T-helper 17 cell (primary cell): ENCODE data around the gene FNDC10. TPM values are rescaled to one million over a fixed set of nuclear protein-coding genes. Genes with fewer than 3 reads are reported as not detected.
"Not testable (repeated sequence)": the region's sequence is repeated elsewhere in the genome, so short reads cannot be mapped to it uniquely, and the experiment has no call there.

Source experiments
- ATAC-seq: fragments of 150-1000 bp; cut with Tn5 transposase; 2 replicates; pipeline ENCODE4 v1.10.0; 2021; ENCODE audit warnings: mild to moderate bottlenecking, moderate library complexity
- DNase-seq, 3 donors: peaks; one replicate each; pipeline versions ENCODE4 v3.0.0 to v3.0.0-alpha.2; 2020 to 2021
- H3K9me3 ChIP-seq: one replicate; pipeline ENCODE4 v1.7.0; 2013; ENCODE audit warnings: low read length, mild to moderate bottlenecking; ENCODE audit not compliant: control insufficient read depth, poor library complexity, severe bottlenecking
- H3K27ac Mint-ChIP-seq: one replicate; pipeline ENCODE4 v1.8.0; 2022; ENCODE audit warnings: mild to moderate bottlenecking, moderate library complexity, mixed read lengths
- H3K27me3 Mint-ChIP-seq: one replicate; pipeline ENCODE4 v1.8.0; 2022; ENCODE audit warnings: mixed read lengths
- H3K36me3 Mint-ChIP-seq: one replicate; pipeline ENCODE4 v1.8.0; 2022; ENCODE audit warnings: low read depth, mixed read lengths
- H3K4me1 Mint-ChIP-seq: one replicate; pipeline ENCODE4 v1.8.0; 2022; ENCODE audit warnings: mild to moderate bottlenecking, mixed read lengths
- H3K4me3 Mint-ChIP-seq: one replicate; pipeline ENCODE4 v1.8.0; 2022; ENCODE audit warnings: mild to moderate bottlenecking, moderate library complexity, mixed read lengths
- total RNA-seq, 4 donors: library from RNA in 2 of 4; stranded (reverse) in 2 of 4; gene quantifications; one replicate each; pipeline ENCODE4 v1.2.3 and lab custom pipeline; 2022 to 2026

The FNDC10 gene
- total RNA-seq, 2 donors from 2014 or later: 3.3 to 3.4 TPM

DNA sequence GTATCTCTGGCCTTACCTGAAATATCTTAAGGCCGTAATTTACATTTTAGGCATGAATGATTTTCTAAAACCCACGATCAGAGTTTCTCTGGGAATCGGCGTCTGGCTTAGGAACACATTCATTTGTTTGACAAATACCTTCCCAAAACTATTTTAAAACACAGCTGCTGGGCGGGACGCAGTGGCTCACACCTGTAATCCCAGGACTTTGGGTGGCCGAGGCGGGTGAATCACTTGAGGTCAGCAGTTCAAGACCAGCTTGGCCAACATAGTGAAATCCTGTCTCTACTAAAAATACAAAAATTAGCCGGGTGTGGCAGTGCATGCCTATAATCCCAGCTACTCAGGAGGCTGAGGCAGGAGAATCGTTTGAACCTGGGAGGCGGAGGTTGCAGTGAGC is 43.0 kb downstream of the FNDC10 start:
- DNase-seq, H3K36me3 Mint-ChIP-seq, H3K27me3 Mint-ChIP-seq, ATAC-seq, H3K4me3 Mint-ChIP-seq, H3K27ac Mint-ChIP-seq, H3K9me3 ChIP-seq, H3K4me1 Mint-ChIP-seq: not testable (repeated sequence)

DNA sequence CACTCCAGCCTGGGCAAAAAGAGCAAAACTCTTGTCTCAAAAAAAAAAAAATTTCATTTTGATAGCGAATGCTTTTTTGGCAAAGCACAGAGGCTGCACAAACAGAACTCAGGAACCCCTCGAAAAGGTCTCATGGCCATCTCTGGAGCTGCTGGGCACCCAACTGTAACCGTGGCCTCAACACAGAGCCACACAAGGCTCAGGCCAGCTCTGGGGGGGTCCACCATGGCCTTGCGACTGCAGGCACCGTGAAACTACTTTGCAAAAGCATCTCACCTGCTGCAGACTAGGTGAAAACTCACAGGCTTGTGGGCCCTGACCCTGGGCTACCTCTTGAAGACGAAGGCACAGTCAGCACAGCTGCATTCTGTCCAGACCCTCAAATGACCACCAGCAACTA is 43.4 kb downstream of the FNDC10 start:
- no peaks in the 10 kb centered on the region for H3K9me3 ChIP-seq
- Mint-ChIP-seq H3K27ac (no peak overlapping the region), H3K4me3 (no peak overlapping the region), H3K27me3 (no peaks in the 10 kb centered on the region), H3K4me1 (peaks cover 13% of the 10 kb centered on the region), H3K36me3 (no peaks in the 10 kb centered on the region)
- DNase-seq (no peak), ATAC-seq (no peak)

DNA sequence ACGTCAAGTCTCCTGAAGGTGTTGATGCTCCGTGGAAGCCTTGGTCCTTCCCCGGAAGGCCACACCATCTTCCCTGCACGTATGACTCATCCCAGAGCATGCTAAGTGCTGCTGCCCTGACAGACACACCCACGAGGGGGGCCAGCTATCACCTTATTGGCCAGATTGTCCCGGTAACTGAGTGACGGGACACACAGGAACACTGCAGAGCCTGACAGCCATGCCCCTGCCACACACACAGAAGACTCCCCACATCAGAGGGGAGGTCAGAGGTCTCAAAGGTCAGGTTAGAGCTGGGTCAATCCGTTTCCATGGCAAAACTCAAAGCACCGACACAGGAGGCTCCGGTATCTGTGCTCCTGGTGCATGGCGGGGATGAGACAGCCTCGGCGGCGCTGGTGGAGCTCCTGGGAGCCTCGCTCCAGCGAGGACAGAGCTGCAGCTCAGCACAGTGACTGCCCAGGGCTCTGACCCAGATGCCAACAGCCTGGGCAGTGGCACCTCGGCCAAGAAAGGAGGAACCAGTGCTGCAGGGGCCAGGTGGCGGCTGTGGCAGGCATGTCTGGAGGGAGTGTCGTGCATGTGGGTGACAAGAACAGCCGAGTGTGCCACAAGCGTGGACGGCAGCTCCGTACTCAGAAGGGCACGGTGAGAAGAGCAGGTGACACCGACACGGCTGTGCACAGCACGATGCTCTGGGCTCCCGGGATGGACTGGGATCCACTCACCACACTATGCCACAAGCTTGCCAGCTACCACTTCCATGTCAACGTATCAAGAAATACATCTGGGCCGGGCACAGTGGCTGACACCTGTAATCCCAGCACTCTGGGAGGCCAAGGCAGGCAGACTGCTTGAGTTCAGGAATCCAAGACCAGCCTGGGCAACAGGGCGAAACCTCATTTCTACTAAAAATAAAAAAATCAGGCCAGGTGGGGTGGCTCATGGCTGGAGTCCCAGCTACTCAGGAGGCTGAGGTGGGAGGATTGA is 44.7 kb downstream of the FNDC10 start:
- Mint-ChIP-seq H3K27me3 (no peaks in the 10 kb centered on the region), H3K36me3 (no peaks in the 10 kb centered on the region), H3K4me3 (no peak overlapping the region), H3K27ac (peak overlapping the region; percentile 69), H3K4me1 (peaks cover 13% of the 10 kb centered on the region)
- DNase-seq (no peak), ATAC-seq (no peak)
- no peaks in the 10 kb centered on the region for H3K9me3 ChIP-seq

DNA sequence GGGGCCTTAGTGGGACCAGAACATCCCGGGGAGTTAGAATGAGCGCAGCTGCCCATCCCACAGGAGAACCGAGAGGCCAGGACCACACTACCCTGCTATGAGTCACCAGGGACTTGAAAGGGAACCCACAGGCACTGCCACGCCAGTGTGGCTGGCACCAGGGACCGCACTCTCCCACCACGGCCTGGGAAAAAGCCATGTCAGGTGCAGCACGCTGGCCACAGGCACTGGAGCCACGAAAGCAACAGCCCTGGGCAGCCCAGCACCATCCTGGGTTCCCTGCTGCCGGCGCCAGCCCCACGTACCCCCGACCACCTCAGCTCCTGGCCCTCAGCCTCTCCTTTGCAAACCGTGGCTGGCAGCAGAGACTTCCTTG is 45.4 kb downstream of the FNDC10 start:
- H3K27me3 Mint-ChIP-seq: no peaks in the 10 kb centered on the region
- no peak for ATAC-seq

DNA sequence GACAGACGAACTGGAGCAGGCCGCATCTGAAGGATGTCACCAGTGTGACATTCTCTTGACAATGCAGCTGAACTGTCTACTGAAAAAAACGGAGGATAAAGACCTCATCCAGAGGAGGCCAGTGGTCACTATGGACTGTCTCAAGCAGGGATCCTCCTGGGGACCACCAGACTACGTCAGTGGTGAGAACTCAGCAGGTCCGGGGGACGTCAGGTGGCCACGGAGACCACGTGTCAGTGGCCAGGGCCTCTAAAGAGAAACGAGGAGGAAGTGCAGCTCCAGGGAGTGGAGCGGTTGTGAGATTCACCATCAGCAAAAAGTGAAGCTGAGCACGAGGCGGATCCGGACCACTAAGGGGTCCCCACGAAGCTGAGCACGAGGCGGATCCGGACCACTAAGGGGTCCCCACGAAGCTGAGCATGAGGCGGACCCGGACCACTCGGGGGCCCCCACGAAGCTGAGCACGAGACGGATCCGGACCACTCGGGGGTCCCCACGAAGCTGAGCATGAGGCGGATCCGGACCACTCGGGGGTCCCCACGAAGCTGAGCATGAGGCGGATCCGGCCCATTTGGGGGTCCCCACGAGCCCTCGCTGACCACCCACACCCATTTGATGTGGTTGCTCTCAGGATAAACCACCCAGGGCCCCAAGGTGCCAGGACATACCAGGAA is 46.0 kb downstream of the FNDC10 start:
- no peaks in the 10 kb centered on the region for H3K27me3 Mint-ChIP-seq
- no peak overlapping the region for H3K27ac Mint-ChIP-seq
- no peaks in the 10 kb centered on the region for H3K36me3 Mint-ChIP-seq
- no peaks in the 10 kb centered on the region for H3K9me3 ChIP-seq
- ATAC-seq: no peak
- no peak for DNase-seq
- peaks cover 13% of the 10 kb centered on the region for H3K4me1 Mint-ChIP-seq
- H3K4me3 Mint-ChIP-seq: no peak overlapping the region

More for the DNA sequence above, 45.4 kb downstream of the FNDC10 start:
- no peak overlapping the region for H3K27ac Mint-ChIP-seq
- no peak for DNase-seq
- no peak overlapping the region for H3K4me3 Mint-ChIP-seq
- H3K4me1 Mint-ChIP-seq: peaks cover 13% of the 10 kb centered on the region
- no peaks in the 10 kb centered on the region for H3K9me3 ChIP-seq
- no peaks in the 10 kb centered on the region for H3K36me3 Mint-ChIP-seq

DNA sequence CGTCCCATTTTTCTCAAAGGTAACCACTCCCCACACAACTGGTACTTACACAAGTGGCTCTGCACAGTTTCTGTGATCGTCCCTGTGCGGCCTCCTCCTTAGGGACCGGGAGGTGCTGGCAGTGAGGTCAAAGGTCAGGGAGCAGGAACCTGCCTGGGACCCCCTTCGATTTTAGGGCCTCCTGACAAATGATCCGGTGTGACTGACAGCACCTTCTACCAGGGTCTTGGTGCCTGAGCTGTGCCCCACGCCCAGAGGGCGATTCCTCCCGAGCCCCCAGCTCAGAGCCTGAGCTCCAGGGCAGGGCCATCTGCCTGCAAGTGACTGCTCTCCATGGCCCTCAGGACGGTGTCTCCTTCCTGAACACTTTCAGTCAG is 47.7 kb downstream of the FNDC10 start:
- Mint-ChIP-seq H3K4me1 (peaks cover 6% of the 10 kb centered on the region), H3K4me3 (no peak overlapping the region), H3K36me3 (no peaks in the 10 kb centered on the region), H3K27me3 (no peaks in the 10 kb centered on the region), H3K27ac (peak overlapping the region; percentile 45)
- no peaks in the 10 kb centered on the region for H3K9me3 ChIP-seq
- no peak for DNase-seq
- ATAC-seq: no peak

DNA sequence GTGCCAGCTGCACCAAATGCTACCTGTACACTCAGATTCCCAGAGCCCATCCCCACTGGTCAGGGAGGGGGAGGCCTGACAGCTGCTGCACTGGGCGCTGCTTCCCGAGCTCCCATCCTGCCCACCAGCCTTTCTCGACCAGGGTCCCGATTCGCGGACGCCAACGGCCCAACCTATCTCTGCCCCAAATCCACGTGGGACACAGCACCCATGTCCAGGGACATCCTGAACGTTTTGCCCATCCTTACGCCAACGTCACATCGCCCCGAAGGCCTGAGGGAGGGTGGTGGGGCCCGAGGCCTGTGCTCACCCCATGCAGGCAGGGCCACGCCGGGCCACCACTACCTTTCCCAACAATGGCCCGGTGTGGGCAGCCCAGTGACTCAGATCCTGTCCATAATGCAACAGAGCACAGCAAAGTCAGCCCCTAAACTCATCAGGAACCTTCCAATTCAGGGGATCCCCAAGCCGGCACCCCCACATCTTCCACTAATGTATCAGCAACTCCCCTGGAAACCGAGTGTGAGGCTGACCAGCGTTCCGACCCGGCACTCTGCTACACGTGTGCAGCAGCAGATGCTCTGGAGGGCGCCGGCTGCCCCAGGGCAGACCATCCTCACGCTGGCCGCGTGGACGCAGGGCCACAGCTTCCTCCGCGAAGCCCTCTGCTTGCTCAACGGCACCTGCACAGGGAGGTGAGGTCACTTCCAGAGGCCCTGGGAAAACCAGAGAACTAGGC is 48.2 kb downstream of the FNDC10 start:
- Mint-ChIP-seq H3K27me3 (no peaks in the 10 kb centered on the region), H3K4me1 (peaks cover 6% of the 10 kb centered on the region), H3K27ac (peak overlapping the region; percentile 45), H3K4me3 (no peak overlapping the region), H3K36me3 (no peaks in the 10 kb centered on the region)
- DNase-seq: no peak
- ATAC-seq: no peak
- no peaks in the 10 kb centered on the region for H3K9me3 ChIP-seq

DNA sequence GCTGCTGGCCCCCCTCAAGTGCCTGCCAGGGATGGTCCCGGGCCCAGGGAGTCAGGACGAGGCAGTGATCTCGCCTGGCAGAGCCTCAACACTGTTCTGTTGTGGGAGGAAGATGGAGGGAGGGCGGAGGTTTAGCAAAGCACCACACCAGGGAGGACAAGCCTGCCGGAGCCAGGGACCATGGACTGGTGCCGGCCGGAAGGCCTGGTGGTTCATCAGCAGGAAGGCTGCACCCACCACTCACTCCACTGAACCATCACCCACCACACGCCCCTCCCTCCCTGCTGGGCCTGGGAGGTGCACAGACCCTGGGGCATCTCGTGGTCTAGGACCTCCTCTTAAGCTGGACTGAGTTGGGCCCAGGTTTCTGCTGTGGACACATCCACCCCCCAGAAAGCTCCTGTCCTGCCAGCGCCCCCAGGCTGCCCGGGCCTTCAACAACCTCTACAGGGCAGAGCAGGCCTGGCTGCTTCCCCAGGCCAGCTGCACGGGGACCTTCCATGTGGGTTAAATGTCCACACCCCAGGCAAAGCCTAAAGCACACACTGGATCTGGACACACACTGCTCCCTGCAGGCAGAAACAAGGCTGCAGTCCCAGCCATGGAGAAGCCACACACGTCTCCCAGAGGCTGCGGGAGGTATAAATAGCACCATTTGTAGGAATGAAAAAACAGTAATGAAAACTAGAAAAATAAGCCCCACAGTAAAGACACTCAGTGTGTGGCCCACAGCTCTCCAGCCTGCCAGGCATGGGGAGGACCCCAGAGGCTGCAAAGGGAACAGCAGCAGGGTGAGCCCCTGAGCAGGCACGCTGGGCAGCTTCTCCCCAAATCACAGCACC is 49.1 kb downstream of the FNDC10 start:
- DNase-seq (no peak), ATAC-seq (peak; percentile 19)
- Mint-ChIP-seq H3K27me3 (no peaks in the 10 kb centered on the region), H3K36me3 (no peaks in the 10 kb centered on the region), H3K4me1 (peaks cover 6% of the 10 kb centered on the region), H3K4me3 (no peak overlapping the region), H3K27ac (no peak overlapping the region)
- no peaks in the 10 kb centered on the region for H3K9me3 ChIP-seq

DNA sequence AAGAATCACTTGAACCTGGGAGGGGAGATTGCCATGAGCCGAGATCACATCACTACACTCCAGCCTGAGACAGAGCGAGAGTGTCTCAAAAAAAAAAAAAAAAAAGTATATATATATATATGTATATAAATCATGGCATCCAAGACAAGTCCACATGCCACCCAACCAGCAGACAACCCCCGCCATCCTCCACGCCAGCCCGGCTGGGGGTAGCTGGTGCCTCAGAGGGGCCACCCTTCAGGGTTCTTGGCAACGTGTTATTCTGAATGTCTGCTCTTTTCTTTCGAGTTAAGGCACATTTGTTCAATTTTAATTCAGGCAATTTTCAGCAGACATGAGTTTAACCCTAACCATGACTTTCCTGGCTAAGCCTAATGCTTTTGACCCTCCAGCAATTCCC is 49.8 kb downstream of the FNDC10 start:
- Mint-ChIP-seq H3K27me3 (no peaks in the 10 kb centered on the region), H3K4me1 (peaks cover 9% of the 10 kb centered on the region), H3K27ac (no peak overlapping the region), H3K36me3 (no peaks in the 10 kb centered on the region), H3K4me3 (no peak overlapping the region)
- ATAC-seq (no peak), DNase-seq (no peak)
- no peaks in the 10 kb centered on the region for H3K9me3 ChIP-seq

DNA sequence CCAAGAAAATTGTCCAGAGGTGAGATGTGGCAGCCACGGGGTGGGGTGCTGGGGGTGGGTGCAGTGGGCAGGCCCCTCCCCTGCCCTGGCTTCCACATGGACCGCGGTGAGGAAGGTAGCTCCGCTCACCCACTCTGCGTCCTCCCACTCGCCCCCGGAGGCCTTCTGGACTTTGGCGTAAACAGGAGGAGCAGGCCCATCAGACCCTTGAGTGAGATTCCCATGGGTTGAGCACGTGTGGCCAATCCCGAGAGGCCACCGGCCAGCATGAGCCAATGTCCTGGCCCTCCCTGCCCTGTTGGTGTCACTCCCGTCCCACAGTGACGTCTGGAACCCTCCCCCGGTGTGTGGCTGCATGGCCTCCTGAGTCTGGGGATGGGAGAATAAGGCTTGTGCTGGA is 51.3 kb downstream of the FNDC10 start:
- Mint-ChIP-seq H3K36me3 (no peaks in the 10 kb centered on the region), H3K4me1 (peaks cover 7% of the 10 kb centered on the region), H3K27ac (peak overlapping the region; percentile 56)

More for the DNA sequence above, 51.3 kb downstream of the FNDC10 start:
- H3K27me3 Mint-ChIP-seq: no peaks in the 10 kb centered on the region
- no peak overlapping the region for H3K4me3 Mint-ChIP-seq
- H3K9me3 ChIP-seq: no peaks in the 10 kb centered on the region
- DNase-seq (no peak), ATAC-seq (no peak)
